Measurements from ENCODE around the gene IL20RA.
A peak's percentile ranks its signal among the peaks of the same experiment; 100 is the strongest.
"Not testable (repeated sequence)": the region's sequence is repeated elsewhere in the genome, so short reads cannot be mapped to it uniquely, and the experiment has no call there.

Gene IL20RA

DNA sequence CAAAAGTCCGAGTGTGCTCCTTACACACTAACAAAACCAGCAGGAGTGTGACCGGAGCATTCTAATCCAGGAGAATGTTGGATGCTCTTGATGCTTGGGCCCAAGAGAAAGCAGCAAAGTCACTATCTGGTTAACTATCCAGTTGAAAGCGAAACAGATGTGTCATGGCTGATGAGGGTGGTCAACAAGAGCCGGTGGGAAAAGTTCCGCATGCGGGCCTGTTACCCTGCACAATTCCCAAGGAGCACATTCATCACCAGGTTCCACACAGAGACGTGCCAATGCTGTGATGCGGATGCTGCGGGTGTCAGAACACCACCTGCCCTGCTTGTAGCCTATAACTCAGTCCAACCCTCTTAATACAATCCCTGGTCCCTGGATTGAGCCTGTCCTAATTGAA is 38.7 kb downstream of the IL20RA start:
- no peak for DNase-seq

- no peak for DNase-seq
Observed at GRCh38 chr6:137005073-137005472, 39.7 kb downstream of the IL20RA start.

GRCh38 chr6:137002505-137002904 is 42.3 kb downstream of the IL20RA start:
- no peak for DNase-seq

DNA sequence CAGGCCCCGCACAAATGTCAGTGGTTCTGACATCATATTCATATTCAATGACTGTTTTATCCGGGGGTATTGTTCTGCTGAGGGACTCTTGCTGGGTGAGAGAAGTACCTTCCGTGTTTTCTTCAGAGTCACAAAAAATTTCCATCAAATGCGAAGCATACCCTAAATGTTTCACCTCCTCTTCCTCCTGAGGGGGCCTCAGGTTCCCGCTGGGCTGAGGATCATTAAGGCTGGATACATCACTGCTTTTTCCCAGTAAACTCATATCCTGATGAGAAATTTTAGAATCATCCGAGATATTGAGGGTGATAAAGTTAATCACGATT is 42.8 kb downstream of the IL20RA start:
- no peak for DNase-seq

- DNase-seq = no peak
Observed at GRCh38 chr6:137001299-137001976, 43.3 kb downstream of the IL20RA start.

DNA sequence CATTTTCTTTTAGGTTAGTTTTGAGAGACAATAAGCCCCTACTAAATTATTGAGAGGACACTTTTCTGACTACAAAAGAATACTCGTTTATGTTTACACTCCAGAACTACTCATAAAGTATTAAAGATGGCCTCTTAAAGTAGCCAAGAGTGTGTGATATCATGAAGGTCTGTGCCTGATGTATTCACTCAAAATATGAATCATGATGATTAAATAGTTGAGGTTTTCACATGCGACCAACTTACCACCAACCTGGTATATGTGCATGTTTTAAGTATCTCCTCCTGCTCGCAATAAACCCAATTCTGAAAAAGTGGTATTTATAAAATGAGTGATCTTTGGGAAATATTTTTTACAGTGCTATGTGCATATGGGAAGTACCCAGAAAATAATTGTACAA is 43.9 kb downstream of the IL20RA start:
- DNase-seq = no peak

DNA sequence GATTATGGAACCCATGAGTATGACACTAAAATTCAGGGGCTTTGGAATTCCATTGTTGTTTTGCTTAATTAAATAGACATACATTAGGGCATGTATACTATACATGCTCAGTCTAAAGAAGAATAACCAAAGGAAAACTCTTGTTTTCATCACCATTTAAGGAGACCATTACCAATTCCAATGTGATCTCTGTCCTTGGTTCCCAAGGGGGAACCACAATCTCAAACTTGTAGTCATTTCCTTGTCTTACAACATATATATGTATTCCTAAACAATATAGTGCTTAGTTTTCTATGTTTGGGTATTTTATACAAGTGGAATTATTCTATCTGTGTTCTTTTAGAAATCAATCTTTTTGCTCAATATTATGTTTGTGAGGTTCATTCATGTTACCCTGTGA is 49.2 kb downstream of the IL20RA start:
- no peak for DNase-seq

GRCh38 chr6:136994782-136995181 is 50.0 kb downstream of the IL20RA start:
- DNase-seq = no peak

- DNase-seq = no peak
Observed at GRCh38 chr6:136992113-136992512, 52.7 kb downstream of the IL20RA start.

DNA sequence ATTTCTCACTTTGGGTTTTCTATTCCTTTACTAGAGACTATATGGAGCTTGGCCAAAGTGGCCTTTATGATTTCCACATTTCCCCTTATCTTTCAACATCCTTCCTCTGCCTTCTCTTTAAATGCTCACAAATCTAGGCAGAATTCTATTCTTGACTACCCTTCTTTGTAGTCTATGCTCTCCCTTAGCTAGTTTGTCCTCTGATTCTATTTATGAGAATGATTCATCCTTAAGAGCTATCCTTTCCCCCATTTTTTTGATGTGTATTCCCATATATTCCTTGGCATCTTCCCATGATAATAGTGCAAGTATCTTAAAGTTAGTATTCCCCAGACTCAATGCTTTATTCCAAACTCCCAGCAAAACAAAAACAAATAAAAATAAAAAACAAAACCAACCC is 53.1 kb downstream of the IL20RA start:
- DNase-seq = no peak

DNA sequence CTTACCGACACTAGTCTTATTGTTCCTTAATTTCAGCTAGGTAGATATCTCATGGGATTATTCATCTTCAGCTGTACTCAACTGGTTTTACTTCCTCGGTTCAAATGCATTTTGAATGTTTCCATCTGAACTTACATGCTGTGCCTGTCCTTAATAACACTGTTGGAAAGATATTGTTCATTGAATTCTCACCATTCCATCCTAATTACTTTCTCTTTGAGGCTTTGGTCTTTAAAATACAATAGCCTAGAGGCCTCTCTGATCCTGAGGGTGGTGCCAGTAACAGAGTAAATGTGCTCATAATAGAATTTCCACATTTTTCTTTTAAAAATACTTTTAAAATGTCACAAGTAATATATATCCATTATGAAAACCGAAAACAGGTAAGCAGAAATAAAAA is 54.0 kb downstream of the IL20RA start:
- no peak for DNase-seq

GRCh38 chr6:136990242-136990578 is 54.6 kb downstream of the IL20RA start:
- no peak for DNase-seq

GRCh38 chr6:136989571-136990241 is 55.1 kb downstream of the IL20RA start:
- DNase-seq = peak in 1 of 2 experiments; percentile 27

DNA sequence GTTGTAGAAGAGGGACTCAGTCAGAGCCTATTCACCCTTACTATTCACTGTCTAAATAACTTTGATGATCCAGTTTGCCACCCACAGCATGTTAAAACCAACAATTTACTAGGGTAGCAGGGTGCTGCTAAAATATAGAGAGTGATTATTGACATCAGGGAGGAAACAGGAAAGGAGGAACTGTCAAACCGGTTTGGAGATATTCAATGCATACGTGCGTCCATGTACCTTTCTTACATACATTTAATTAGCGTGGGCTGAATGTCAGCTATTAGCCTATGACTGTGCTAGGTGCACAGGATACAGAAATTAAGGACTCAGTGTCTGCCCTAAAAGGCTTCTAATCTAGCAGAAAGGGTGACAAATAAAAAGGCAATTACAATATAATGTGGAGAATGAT is 57.2 kb downstream of the IL20RA start:
- no peak for DNase-seq

DNA sequence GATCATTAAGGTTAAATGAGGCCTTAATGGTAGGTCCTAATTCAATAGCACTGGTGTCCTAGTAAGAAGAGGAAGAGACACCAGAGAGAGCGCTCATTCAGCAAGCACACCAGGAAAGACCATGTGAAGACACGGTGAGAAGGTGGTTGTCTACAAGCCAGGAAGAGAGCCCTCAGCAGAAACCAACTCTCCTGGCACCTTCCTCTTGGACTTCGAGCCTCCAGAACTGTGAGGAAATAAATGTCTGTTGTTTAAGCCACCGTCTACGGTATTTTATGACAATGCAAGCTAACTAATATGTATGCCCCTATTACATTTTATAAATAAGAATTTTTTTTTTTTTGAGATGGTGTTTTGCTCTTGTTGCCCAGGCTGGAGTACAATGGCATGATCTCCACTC is 59.3 kb downstream of the IL20RA start:
- no peak for DNase-seq

GRCh38 chr6:136984578-136984977 is 60.2 kb downstream of the IL20RA start:
- DNase-seq = no peak

GRCh38 chr6:136983687-136984086 is 61.1 kb downstream of the IL20RA start:
- DNase-seq = peak; percentile 65 to 82

DNA sequence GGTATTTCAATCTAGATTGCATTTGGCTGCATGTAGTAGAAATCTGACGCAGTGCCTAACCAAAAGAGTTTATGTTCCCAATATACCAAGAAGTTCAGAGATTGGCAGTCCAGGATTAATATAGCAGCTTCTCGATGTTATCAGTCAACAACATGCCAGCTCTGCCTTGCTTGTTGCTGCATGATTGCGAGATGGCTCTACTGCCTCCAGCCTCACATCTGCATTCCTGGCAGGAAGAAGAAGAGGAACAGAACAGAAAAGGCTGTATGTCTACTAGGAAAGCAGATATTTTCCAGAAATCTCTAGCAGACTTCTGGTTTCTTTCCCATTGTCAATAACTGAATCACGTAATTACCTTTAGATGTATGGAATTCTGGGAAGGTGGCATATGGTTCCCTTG is 61.8 kb downstream of the IL20RA start:
- DNase-seq = peak in 1 of 2 experiments; percentile 49

- peak in 1 of 2 experiments; percentile 31 for DNase-seq
Observed at GRCh38 chr6:136980070-136980469, 64.7 kb downstream of the IL20RA start.

GRCh38 chr6:136979206-136979605 is 65.6 kb downstream of the IL20RA start:
- no peak for DNase-seq

DNA sequence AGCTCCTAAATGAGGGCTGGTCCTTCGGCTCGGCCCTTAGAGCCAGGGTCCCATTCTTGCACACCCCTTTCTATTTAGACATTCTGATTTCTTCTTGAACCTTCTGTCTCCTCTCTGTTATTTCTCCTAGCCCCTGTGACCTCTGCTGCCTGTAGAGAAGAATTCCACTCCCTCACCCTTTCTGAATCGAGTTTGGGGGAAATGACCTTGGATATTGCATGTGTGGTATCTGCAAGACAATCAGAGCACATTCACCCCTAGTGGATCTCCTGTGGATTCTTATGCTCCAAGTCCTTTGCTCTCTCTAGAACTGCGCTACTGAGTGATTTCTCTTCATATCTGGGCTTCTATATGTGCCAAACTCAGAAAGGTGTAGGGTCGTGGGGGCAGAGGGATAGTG is 67.7 kb downstream of the IL20RA start:
- DNase-seq = no peak

DNA sequence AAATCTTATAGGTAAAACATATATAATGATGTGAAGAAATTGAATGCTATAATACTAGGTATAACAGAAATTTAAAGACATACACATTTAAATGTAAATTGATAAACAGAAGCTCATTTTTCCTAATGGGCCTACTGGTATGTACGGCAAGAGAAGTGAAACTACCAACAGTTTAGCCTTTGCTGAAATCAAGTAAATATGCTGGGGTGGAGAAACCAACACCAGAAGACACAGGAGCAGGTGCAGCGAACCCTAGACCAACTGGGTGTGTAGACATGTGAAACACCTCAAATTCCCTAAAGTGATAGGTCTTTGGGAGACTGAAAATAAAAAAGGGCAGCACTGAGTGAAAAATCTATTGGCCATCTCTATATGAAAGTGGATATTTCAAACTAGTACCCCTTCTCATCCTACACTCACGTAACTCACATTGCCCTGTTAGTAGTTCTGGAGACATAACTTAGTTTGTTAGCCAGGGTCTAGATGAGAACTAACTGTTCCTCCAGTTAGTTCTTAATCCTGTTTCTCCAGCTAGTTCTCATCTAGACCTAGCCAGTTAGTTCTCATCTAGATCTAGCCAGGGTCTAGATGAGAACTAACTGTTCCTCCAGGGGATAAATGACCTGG is 69.6 kb downstream of the IL20RA start:
- no peak for DNase-seq

DNA sequence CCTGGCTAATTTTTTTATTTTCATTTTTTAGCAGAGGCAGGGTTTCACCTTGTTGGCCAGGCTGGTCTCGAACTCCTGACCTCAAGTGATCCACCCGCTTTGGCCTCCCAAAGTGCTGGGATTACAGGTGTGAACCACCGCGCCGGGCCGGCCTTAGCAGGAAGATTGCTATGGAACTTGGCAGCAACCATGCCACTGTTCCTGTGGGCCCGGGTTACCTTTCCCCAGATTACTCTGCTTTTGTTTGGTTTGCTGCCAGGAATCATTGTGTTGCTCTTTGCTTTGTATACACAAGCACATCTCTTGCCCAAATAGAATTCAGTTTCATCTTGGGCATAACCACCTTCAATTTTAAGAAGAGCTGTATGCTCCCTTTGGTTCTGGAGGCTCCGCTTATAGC is 71.0 kb downstream of the IL20RA start:
- not testable (repeated sequence) for DNase-seq

- no peak for DNase-seq
Observed at GRCh38 chr6:136971609-136972008, 73.2 kb downstream of the IL20RA start.

DNA sequence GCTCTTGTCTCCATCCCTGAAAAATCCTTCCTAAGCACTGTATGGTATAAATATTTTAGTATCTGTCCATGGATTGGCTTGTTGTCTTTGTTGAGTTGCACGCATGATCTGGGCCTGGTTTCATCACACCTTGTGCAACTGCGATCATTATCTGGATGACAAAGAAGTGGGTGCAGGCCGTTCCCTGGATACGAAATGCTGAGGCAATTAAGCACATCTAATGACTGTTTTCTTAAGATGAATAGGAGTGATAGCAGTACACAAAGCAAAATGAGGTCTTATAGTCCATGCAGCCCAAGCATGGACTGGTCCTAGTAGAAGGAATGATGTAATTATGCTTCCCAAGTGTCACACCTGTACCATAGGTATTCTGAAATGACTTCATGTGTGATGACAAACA is 74.8 kb downstream of the IL20RA start:
- DNase-seq = no peak

Measured in NCI-H446 (cell line).